ENCODE results near the gene CTF1.

Gene CTF1

DNA sequence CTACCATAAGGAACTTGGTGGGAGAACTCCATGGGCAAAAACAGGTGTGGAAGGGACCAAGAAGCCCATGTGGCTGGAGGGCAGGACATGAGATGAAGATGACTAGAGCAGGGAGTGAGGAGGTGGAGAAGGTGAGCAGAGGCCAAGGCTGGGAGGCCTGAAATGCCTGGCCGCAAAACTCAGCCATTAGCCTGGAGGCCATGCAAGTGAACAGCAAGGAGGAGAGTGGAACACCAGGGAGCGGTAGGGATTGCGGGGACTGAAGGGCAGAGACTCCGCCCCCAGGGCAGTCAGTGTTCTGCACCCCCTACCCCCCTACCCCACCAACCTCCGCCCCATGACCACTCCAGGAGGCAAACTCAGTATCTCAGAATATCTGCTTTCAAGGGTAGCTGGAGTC, 19.5 kb upstream of the CTF1 start:
- DNase-seq (ENCODE audit: insufficient read length, low spot score), result no peak
- TF ChIP-seq, protein P1, sequence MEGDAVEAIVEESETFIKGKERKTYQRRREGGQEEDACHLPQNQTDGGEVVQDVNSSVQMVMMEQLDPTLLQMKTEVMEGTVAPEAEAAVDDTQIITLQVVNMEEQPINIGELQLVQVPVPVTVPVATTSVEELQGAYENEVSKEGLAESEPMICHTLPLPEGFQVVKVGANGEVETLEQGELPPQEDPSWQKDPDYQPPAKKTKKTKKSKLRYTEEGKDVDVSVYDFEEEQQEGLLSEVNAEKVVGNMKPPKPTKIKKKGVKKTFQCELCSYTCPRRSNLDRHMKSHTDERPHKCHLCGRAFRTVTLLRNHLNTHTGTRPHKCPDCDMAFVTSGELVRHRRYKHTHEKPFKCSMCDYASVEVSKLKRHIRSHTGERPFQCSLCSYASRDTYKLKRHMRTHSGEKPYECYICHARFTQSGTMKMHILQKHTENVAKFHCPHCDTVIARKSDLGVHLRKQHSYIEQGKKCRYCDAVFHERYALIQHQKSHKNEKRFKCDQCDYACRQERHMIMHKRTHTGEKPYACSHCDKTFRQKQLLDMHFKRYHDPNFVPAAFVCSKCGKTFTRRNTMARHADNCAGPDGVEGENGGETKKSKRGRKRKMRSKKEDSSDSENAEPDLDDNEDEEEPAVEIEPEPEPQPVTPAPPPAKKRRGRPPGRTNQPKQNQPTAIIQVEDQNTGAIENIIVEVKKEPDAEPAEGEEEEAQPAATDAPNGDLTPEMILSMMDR (IDR thresholded peaks at IDR 0.05; ENCODE audit: insufficient read depth, missing control alignments), result no peak
- FAIRE-seq, result no peak

DNA sequence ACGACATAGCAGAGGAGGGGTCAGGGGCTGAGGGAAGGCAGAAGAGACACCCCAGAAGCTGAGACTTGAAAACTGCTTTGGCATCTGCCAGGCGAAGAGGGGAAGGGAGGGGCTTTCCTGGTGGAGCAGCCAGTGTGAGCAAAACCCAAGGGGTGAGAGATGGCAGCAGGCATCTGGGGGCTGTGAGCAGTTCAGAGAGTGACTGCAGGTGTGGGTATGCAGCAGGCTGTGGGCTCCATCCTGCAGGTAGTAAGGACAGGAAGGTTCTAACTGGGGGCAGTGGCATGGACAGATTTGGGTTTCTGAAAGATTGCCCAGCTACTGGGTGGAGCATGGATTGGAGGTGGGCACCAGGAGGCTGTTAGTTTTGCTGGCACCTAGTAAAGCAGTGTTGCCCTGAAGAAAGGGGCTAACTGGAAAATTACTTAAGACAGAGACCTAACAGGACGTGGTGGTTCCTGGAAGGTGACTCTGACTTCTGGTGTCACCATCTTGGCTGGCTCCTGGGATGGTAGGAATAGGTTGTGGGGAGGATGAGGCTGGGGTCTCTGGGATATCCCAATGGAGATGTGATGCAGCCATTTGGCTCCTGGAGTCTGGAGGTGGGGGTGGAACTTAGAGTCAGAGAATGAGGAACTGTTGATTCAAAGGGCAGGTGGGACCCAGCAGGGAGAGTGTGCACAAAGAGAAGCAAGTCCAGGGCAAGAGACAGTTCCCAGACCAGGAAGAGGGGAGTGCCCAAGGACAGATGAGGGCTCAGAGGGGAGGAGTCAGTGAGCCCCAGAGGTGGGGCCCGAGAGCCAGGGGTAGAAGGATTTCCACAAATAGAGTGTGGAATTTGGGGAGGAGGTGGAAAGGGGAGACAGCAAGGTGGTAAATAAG, 13.7 kb upstream of the CTF1 start:
- no peak for FAIRE-seq
- TF ChIP-seq, protein P1 (IDR thresholded peaks at IDR 0.05; ENCODE audit: insufficient read depth, missing control alignments), result no peak
- DNase-seq (ENCODE audit: insufficient read length, low spot score), result no peak

DNA sequence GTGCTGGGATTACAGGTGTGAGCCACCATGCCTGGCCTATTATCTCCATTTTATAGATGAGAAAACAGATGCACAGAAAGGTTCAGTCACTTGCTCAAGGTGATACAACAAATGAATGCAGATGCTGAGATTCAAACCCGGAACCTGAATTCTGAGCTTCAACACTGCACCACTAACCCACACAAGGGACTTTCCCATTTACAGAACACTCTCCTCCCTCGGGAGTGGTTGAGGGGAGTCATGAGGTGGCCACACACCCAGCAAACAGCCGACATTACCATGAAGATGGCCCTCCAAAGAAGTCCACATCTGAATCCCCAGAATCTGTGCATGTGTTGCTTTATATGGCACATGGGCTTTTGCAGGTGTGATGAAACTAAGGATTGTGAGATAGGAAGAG, 11.7 kb upstream of the CTF1 start:
- no peak for DNase-seq (ENCODE audit: insufficient read length, low spot score)
- no peak for FAIRE-seq
- TF ChIP-seq, protein P1 (IDR thresholded peaks at IDR 0.05; ENCODE audit: insufficient read depth, missing control alignments), result no peak

DNA sequence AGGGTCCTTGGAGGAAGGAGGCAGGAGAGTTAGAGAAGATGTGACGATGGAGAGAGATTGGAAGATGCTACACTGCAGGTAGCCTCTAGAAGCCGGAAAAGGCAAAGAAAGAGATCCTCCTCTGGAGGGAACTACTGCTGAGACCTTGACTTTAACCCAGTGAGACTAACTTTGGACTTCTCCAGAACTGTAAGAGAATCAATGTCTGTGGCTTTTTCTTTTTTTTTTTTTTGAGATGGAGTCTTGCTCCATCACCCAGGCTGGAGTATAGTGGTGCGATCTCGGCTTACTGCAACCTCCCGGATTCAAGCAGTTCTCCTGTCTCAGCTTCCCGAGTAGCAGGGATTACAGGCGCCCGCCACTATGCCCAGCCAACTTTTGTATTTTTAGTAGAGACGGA, 11.2 kb upstream of the CTF1 start:
- TF ChIP-seq, protein P1 (IDR thresholded peaks at IDR 0.05; ENCODE audit: insufficient read depth, missing control alignments), result no peak
- no peak for FAIRE-seq
- DNase-seq (ENCODE audit: insufficient read length, low spot score), result no peak

DNA sequence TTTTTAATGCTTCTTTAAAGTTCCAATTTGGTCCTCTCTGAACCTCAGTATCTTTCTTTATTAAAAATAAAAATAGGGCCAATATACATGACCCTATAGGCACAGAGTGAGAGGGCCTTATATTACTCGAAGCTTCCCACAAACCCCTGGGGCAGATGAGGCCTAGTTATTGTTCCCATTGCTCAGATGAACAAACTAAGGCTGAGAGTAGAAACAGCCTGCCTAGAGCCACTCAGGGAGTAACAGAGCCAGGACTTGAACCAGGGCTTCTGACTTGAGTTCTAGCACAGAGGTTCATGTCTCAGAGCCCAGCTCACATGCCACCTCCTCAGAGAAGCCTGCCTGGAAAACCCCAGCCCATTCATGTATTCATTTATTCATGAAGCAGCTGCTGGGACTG, 10.3 kb upstream of the CTF1 start:
- DNase-seq (ENCODE audit: insufficient read length, low spot score), result no peak
- TF ChIP-seq, protein P1 (IDR thresholded peaks at IDR 0.05; ENCODE audit: insufficient read depth, missing control alignments), result no peak
- FAIRE-seq, result no peak

DNA sequence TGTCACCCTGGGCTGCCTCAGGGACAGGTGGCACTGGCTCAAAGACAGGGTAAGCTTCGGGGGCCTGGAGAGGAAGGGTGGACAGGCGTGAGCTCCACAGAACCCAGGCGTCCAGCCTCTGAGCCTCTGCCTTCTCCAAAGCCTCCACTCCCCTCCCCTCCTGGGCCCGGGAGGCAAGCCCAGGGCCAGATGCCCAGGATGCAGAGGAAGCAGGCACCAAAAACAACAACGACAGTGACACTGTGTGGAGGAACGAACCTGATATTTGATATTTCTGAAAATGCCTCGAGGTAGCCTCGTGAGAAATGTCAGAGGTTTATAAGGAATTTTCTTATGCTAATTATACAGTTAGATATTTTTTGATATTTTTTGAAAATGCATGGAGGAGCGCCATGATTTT, 8.5 kb upstream of the CTF1 start:
- DNase-seq (ENCODE audit: insufficient read length, low spot score) (no peak), FAIRE-seq (no peak)
- TF ChIP-seq, protein P1 (IDR thresholded peaks at IDR 0.05; ENCODE audit: insufficient read depth, missing control alignments), result no peak

DNA sequence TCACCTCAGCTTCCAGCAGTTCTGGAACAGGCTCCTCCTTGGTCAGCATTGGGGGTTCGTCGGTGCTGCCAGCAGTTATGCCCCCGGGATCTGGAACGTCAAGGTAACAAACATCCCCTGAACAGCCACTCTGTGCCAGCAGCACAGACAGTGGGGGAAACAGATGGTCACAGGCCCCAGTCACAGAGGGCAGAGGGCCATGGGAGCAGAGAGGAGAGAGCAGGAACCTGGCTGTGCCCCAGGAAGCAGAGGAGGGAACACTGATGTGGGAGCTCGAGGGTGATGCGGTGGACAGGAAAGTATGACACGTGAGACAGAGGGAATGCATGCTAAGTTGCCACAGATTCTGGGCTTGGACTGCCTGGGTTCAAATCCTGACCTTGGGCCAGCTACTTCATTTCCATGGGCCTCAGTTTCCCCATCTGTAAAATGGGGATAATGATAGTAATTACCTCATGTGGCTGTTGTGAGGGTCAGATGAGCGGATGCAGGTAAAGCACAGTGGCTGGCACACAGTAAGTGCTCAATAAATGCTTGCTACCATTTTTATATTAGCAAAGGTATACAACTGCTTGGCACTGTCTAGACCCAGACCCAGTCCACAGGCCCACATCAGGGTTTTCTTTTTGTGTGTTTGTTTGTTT, 7.4 kb upstream of the CTF1 start:
- DNase-seq (ENCODE audit: insufficient read length, low spot score) (no peak), FAIRE-seq (no peak)
- TF ChIP-seq, protein P1 (IDR thresholded peaks at IDR 0.05; ENCODE audit: insufficient read depth, missing control alignments), result no peak
